Amygdala (tissue), 56 donors: Measurements from ENCODE around the gene PRICKLE2.

Experiments used
- DNase-seq, 56 donors: peaks; one replicate each; lab custom pipeline; 2025; lab: John Stamatoyannopoulos, UW

Gene PRICKLE2

DNA sequence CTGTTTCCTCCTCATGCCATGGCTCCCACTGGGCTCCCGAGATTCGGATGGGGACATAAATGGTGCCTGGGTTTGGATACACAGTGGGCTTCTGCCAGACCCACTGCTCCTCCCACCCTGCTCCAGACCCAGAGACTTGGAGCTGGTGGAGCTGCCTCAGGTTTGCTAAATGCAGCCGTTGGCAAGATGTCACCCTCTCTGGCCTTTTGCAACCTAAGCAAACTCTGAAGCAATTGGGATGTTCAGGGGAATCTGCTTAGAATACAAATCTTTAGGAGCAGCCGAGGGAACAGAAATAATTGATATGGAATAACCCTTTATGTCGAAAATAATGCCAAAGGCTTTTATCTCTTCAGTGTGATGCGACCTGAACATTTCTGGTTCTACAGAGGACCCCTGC lies 33.4 kb downstream of the PRICKLE2 start:
- no peak for DNase-seq

DNA sequence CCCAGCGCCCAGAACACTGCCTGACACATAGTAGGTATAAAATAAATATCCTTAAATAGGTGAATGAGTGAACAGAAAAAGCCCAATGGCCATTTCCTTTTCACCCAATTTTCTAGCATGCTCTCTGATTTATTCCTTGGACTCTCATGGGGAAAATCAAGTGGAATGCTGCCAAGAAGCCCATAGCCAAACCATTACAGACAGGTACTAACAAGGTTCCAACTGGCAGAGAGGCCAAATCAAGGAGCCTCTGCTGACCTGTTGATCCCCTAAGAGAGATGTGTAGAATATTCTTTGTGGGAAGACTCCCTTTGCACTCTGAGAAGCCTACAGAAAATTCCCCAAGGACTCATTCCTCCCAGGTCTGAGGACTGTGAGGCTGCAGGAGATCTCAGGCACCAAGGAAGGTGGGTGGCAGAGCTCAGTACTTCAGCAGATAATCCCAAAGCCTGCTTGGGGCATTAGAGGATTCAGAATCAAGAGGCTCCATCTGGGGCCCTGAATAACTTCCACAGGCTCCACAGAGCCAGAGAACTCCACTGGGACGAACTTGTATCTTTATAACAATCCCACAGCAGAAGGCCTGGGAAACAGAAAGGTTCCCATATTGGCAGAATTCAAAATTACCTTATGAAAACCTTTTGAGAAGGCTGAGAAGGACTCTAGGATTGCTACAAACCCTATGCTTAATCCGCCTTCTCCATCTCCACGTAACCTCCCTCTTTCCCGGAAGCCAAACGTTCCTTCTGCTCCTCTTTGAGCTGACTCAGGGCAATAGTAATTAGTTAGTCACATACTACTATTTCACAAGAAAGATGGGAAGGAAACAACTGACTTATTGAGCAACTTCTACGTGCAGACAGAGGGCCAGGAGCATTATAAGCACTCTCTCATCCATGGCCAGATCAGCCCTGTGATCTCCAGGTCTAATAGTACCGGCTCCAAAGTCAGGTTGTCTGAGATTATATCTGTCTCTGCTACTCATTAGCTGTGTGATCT lies 34.5 kb downstream of the PRICKLE2 start:
- no peak for DNase-seq

DNA sequence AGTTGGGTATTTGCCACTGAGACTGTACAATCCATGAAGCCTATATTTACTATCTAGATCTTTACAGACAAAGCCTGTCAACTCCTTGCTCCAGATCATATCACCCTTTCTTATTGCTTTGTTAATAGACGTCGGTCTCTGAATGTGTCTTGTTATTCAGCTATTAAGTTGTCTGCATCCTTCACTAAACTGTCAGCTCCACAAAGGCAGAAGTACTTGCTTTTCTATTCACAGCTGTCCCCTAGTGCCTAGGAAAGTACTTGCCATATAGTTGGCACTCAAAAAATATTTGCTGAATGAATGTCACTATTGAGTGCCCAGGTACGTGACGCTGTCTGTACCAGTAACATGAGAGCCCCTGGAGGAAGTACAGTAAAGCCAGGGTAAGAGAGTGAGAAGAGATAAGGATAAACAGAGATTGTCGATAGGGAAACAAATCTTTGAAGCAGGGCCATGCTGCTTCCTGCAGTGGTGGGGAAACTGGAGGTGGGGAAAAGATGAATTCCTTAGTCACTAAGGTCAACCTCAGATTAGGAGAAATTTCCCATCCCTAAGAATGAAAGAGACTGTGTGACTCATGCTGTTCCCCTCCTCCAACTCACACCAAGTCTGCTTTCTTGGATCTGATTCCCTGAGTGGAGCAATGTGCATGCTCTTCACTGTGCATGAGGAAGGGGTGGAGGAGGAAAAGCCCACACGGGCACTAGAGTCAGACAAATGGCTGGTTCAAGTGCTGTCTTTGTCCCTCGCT lies 36.3 kb downstream of the PRICKLE2 start:
- DNase-seq: peak in 20 of 56 donors; percentile 4 to 48 (median 18)

DNA sequence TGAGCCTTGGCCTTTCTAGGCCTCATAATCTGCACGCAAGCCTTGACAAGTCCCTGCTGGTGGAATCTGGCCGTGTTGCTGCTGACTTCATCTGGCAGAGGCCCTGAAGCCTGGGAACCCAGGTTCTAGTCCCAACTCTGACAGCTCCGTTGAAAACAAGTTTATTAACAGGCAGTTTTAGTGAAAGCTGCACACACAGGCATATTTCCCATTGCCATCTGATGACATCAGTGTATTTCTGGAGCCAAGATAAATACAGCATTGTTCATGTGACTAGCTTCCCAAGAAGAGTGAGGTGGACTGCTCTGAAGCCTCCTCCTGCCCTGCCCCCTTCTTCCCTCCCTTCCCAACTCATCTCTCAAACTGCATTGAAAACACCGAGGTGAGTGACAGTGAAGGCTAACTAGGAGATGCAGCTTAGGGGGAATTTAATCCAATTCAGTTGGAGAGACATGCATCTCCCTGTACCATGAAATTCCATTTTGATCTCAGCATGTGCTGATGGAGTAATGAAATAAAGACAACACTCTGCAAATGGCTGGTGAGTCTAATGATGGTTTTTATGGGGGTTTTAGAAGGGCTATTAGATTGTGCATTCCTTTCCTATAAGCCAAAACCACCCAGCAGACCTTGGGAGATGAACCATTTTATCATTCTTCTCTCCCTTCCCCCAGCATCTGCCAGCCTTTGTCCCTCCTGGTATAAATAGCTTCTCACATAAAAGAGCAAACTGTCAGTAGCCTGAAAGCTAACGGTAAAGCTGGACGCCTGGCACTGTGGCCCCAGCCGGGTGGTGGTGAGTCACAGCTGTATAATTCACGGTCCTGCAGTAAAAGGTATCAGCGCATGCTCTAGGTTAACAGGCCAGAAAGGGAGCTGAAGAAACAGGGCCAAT lies 38.0 kb downstream of the PRICKLE2 start:
- peak in 16 of 56 donors; percentile 4 to 52 (median 18) for DNase-seq

DNA sequence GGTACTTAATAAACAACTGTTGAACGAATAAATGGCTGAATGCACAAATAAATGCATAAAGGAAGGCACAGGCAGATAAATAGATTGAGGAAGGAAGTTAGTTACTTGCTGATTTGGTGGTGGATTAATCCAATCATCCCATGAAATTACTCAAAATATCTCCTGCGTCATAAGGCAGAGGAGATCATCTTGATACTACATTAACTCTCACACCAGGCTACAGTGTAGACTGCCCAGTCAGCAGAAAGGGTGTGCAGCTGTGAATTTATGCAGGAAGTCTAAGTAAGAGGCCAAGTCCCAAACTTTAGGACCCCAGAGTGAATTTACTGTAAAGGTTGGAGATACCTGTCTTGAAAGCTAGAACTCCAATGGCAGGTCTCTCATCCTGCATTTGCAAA lies 38.6 kb downstream of the PRICKLE2 start:
- no peak for DNase-seq

DNA sequence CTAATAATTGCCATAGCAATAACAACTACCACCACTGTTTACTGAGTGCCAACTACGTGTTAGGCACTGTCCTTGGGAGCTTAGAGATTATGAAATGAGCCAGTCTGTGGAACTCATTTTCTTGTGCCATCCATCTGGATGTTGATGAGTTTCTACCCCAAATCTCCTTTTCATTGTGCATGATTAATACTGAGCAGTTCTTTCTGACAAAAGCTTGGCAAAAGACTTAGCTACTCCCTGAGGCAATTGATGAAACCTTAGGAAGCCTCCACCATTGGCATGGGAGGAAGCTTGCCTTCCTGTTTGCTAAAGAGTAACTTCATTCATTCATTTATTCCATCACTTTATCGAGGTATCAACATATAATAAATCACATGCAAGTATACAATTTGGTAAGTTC lies 39.8 kb downstream of the PRICKLE2 start:
- DNase-seq: no peak

DNA sequence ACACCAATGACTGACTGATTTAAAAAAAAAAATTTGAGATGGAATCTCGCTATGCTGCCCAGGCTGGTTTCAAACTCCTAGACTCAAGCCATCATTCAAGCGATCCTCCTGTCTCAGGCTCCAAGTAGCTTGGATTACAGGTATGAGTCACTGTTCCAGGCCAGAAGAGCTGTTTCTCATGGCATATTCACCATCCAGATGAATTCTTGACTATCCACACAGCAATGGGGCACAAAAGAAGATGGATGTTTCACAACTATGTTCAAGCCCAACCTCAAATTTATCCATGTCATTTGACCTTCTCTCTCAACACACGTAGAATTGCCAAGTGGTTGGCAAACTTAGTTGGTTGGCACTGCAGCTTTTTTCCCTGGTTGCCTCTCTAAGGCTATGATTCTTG lies 40.6 kb downstream of the PRICKLE2 start:
- DNase-seq: no peak

DNA sequence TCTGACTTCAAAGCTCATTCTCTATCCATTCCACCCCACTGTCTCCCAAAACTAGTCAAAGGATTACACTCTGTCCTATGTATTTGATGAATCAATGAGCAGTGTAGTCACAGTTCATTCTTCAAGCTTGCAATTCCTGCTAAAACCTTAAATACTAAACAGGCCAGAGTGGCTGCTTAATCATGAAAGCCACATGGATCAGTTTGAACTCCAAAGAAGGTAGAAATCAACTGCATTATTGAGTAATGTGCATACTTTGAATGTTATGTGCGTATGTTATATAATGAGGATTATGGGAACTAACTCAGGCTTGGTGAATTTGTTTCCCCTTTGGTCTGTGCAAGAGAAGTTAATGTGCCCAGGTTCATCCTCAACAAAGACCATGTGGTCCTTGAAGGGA lies 45.4 kb downstream of the PRICKLE2 start:
- DNase-seq: no peak

DNA sequence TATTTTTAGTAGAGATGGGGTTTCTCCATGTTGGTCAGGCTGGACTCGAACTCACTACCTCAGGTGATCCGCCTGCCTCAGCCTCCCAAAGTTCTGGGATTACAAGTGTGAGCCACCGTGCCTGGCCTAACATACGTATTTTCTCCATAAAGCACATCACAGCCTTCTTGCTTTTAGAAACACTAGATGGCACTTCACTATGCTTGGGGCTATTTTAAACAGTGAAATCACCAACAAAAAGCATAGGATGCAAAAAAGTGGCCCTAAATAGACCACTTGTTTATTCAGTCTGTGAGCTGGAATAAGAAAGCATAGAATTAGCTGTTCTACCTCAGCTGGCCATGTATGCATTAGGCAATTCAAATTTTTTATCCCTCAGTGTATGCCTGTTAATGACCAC lies 46.0 kb downstream of the PRICKLE2 start:
- DNase-seq: no peak

DNA sequence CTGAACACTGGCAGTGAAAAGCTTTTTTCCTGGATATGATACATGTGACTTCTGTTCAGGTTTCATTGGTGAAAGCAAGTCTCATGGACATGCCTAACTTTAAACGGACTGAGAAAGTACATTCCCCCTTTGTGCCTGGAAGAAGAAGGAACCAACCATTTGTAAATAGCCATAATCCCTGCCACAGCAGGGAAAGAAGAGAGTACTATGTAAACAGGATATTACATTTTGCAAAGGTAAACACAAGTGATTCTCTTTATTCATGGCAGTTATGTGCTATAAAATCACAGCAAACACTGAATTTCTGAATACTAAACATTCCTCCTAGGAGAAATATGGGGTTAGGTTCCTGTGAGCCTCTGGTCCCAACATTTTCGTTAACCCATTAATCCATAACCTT lies 46.8 kb downstream of the PRICKLE2 start:
- DNase-seq: no peak

DNA sequence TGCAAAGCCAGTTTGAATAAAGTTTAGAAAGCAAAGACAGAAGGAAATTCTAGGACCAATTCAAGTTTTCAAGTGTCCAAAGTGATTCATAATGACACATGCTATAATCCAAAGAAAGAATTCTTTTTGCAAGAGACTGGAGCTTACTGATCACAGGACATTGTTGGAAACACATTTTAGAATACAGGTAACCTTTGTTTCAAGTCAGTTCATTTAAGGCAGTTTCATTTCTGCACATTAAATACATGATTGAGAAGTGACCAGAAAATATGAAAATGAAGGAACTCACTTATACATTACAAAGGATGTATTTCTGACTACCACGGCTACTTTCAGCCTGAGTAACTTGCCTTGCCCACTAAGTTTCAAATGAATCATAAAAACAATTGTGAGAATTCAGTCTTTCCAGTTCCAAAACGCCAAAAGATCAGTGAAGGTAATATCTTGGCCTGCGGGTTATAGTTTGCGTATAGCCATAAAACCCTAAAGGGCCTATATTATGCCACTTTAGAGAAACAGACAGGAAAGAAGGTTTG lies 48.7 kb downstream of the PRICKLE2 start:
- no peak for DNase-seq

DNA sequence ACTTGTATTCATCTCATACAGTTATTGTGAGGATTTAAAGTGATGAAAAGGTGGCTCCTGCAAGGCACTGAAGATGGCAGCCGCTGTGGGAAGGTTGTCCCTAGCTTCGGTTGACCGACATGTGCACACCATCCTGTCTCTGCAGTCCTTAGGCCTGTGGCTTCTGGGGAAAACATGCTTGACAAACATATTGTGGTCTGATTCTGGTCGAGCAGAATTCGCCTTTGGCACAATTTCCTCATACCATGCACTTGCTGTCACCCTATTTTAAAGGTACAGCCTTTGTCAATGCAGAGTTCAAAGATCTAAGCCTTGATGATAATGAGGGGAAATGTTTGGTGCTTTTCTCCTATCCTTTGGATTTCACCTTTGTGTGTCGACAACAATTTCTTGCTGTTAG lies 50.9 kb downstream of the PRICKLE2 start:
- DNase-seq: no peak

DNA sequence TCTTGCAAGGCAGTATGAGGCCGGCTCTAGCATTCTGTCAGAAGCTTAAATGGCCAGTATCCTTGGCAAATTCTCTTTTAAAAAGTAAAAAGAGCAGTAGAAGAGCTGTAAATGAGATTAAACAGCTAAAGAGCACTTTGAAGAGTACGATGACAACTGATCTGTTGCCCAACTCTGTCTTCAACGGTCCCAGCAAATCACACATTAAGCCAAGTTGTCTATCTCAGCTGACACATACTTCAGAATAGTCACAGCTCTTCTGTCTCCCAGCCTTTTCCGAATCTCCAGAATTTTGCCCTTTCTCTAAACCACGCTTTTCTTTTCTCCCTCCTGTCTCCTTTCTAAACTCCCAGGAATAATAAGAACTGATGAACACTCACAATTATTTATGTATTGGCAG lies 51.7 kb downstream of the PRICKLE2 start:
- DNase-seq: no peak

DNA sequence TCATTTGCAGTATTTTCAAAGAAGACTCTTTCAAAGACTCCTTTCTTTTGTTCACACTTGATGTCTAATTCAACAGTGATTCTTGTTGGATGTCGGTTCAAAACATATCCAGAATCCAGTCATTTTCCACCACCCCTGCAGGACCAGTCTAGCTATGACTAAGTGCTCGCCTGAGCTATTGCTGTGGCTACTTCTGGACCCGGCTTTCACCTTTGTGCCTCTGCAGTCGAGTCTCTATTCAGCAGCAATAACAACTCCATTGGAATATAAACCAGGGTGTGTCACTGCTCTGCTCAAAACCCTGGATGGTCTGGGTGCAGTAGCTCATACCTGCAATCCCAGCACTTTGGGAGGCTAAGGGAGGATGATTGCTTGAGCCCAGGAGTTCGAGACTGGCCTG lies 55.0 kb downstream of the PRICKLE2 start:
- no peak for DNase-seq

DNA sequence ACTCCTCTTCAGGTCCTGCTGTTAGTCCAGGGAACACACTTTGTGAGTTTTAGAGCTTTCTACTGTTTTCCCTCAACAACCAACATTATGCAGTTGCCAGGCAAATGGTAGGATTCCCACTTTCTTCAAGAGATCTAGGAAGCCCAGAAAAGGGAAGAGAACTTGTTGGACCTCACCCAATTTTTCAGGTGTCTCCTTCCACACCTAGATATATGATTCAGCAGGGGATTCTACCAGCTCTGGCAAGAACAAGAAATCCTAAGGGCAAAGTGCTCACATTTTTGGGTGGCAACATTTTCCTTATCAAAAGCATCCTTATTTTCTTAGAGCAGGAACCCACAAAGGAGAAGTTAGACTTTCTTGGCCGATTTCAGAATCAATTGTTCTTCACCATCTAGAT lies 57.4 kb downstream of the PRICKLE2 start:
- DNase-seq: no peak

DNA sequence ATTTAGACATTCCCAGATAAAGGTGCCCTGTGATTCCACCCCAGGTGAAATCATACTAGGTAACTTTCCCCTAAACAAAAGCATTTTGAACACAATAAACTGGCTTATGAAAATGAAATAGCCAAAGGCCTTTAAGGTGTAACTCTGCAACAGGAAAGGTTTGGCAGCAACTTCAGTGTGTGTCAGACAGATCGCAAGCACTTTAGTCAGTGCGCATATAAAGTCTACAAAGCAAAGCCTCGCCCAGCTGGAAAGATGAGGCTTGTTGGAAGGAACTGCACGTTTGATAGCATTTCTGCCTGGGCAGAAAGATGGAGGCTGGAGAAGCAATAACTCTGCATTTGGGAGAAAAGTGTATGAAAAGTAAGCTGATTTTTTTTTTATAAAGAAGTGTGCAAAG lies 57.9 kb downstream of the PRICKLE2 start:
- no peak for DNase-seq

DNA sequence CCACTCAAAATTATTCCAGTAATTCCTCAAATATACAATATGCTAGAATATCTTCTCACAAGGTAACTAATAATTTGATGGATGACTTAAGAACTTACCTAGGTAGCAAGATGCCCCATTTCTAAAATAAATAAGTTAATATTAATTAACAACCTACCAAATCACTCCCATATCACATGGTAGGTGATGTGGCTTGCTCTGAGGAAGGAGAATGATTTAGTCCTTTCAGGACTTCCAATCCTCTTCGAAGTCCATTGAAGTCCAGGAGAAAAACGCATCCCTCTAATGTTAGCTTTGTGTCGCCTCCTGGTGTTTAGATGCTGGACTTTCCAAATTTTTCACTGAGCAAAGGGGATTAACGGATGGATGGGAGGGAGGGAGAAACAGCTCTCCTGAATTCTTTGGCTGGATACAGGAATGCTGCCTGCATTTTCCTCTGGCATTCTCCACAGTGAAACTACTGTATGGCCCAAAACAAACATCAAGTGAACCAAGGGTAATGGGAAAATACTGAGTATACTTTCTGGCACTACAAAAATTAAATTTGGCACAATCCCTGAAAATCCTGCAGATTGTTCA lies 58.6 kb downstream of the PRICKLE2 start:
- no peak for DNase-seq

DNA sequence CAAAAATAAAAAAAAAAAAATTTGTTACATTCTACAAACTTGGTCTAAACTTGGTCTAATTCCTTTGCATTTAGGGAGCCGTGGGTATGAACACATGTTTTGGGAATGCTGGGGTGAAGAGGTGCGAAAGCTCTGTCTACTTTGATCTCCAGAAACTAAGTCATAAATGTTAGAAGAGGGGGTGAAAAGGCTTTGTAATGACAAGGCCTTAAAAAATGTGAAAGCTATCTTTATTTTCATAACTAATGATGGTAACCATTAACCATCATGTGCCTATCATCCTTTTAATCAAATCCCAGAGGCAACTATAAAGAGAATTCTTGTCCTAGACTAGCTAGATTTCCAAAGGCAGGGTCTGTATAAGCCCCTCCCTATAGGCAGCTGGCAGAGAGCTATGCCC lies 60.9 kb downstream of the PRICKLE2 start:
- no peak for DNase-seq

DNA sequence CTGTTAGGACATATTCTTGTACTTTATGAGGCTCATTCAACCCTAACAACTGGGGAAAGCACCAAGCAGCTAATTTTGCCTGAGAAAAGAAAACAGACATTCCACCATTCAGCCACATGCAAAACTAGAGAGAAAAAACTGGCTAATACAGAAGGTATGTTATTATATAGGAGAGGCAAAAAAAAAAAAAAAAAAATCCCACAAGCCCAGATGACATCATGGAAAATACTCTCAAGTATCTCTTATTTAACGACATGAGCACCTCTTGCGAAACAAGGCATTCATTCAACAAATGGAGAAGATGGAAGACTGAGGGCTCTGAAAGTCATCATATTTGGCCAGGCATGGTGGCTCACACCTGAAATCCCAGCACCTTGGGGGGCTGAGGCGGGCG lies 61.5 kb downstream of the PRICKLE2 start:
- no peak for DNase-seq
